ENCODE results near the gene CBFA2T2.

GRCh38 chr20:33540427-33540826 is 50.5 kb downstream of the CBFA2T2 start:
- TF ChIP-seq CTCF (conservative IDR thresholded peaks at IDR 0.05) = no peak
- no peak for TF ChIP-seq EZH2 (IDR thresholded peaks at IDR 0.05; ENCODE audit: low read depth)
